ENCODE measurements around the gene SH3RF3. TPM values are rescaled to one million over a fixed set of nuclear protein-coding genes. Genes with fewer than 3 reads are reported as not detected.

Gene SH3RF3
- total RNA-seq, 1 experiment from 2014 or later = not detected

GRCh38 chr2:109402980-109403840 is 274.2 kb downstream of the SH3RF3 start (continued):
- TF ChIP-seq SRF (IDR thresholded peaks at IDR 0.05; ENCODE audit: low read depth) = no peak
- TF ChIP-seq SIN3A (IDR thresholded peaks at IDR 0.05; ENCODE audit: low read depth) = no peak
- TF ChIP-seq RAD21 (IDR thresholded peaks at IDR 0.05; ENCODE audit: low read depth) = no peak
- TF ChIP-seq EZH2 (IDR thresholded peaks at IDR 0.05) = no peak
- TF ChIP-seq YY1 (IDR thresholded peaks at IDR 0.05; ENCODE audit: extremely low read depth, insufficient replicate concordance, low read depth, low read length) = no peak

- Histone ChIP-seq H3K9me2 (ENCODE audit: insufficient read depth) (no peaks in the 10 kb centered on the region), H4K20me1 (ENCODE audit: insufficient read depth) (no peaks in the 10 kb centered on the region), H3K9me3 (ENCODE audit: control insufficient read depth in 1 of 2, insufficient read depth in 1 of 2, low read depth in 1 of 2, low read length in 2 of 2) (no peaks in the 10 kb centered on the region), H3K9ac (ENCODE audit: low read length) (no peak overlapping the region), H3K27ac (ENCODE audit: low read depth, low read length) (no peak overlapping the region), H3K4me1 (ENCODE audit: control insufficient read depth in 1 of 2, insufficient read depth in 2 of 2, low read length in 2 of 2) (peaks cover 0 to 4% of the 10 kb centered on the region in 2 experiments; a peak in 1 of 4 replicates), H3K4me3 (replicated peaks in 1 of 2; ENCODE audit: low read depth in 1 of 2, low read length in 2 of 2) (no peak overlapping the region), H3K4me2 (ENCODE audit: low read length) (no peak overlapping the region), H2AFZ (ENCODE audit: low read depth, low read length, poor library complexity, severe bottlenecking) (no peak overlapping the region), H3K36me3 (ENCODE audit: control insufficient read depth in 1 of 2, insufficient read depth in 2 of 2, low read length in 2 of 2) (no peaks in the 10 kb centered on the region), H3K79me2 (ENCODE audit: insufficient read depth, low read length) (no peaks in the 10 kb centered on the region), H3K27me3 (ENCODE audit: insufficient read depth, low read length) (no peaks in the 10 kb centered on the region)
- ATAC-seq = no peak
- intact Hi-C loops (cut with micrococcal nuclease) = no loop called here
- DNase-seq (ENCODE audit: low read depth, low spot score) = no peak
- TF ChIP-seq CBX3 (IDR thresholded peaks at IDR 0.05; ENCODE audit: low read depth) (no peak), TCF7L2 (IDR thresholded peaks at IDR 0.05; ENCODE audit: borderline replicate concordance, extremely low read depth, insufficient read depth, insufficient read length) (no peak), POLR2AphosphoS5 (IDR thresholded peaks at IDR 0.05; ENCODE audit: low read depth, low read length) (no peak), JUND (IDR thresholded peaks at IDR 0.05) (no peak)
- TF ChIP-seq, protein P1, sequence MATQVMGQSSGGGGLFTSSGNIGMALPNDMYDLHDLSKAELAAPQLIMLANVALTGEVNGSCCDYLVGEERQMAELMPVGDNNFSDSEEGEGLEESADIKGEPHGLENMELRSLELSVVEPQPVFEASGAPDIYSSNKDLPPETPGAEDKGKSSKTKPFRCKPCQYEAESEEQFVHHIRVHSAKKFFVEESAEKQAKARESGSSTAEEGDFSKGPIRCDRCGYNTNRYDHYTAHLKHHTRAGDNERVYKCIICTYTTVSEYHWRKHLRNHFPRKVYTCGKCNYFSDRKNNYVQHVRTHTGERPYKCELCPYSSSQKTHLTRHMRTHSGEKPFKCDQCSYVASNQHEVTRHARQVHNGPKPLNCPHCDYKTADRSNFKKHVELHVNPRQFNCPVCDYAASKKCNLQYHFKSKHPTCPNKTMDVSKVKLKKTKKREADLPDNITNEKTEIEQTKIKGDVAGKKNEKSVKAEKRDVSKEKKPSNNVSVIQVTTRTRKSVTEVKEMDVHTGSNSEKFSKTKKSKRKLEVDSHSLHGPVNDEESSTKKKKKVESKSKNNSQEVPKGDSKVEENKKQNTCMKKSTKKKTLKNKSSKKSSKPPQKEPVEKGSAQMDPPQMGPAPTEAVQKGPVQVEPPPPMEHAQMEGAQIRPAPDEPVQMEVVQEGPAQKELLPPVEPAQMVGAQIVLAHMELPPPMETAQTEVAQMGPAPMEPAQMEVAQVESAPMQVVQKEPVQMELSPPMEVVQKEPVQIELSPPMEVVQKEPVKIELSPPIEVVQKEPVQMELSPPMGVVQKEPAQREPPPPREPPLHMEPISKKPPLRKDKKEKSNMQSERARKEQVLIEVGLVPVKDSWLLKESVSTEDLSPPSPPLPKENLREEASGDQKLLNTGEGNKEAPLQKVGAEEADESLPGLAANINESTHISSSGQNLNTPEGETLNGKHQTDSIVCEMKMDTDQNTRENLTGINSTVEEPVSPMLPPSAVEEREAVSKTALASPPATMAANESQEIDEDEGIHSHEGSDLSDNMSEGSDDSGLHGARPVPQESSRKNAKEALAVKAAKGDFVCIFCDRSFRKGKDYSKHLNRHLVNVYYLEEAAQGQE (IDR thresholded peaks at IDR 0.05; ENCODE audit: low read depth) = no peak
- RAD21 ChIA-PET (ENCODE audit: low non-redundant PET in 1 of 2, low total read pairs in 2 of 2, uncharacterized antibody in 2 of 2, unreplicated experiment in 2 of 2) = no interaction called here
- POLR2A ChIA-PET = no interaction called here
- CTCF ChIA-PET = no interaction called here
- no TSS peak for BruUV-seq (replicated peaks)
These were observed 274.8 kb downstream of the SH3RF3 start for GRCh38 chr2:109403841-109404201.

All from HCT116 (cell line).